GM21786 (cell line): ENCODE results near the gene TREH.
"Not testable (repeated sequence)": the region's sequence is repeated elsewhere in the genome, so short reads cannot be mapped to it uniquely, and the experiment has no call there.

Experiments used
- ATAC-seq: cut with Tn5 transposase; IDR thresholded peaks from one replicate; pipeline ENCODE4 v1.9.1; 2021; ENCODE audit not compliant: unreplicated experiment

The TREH gene

DNA sequence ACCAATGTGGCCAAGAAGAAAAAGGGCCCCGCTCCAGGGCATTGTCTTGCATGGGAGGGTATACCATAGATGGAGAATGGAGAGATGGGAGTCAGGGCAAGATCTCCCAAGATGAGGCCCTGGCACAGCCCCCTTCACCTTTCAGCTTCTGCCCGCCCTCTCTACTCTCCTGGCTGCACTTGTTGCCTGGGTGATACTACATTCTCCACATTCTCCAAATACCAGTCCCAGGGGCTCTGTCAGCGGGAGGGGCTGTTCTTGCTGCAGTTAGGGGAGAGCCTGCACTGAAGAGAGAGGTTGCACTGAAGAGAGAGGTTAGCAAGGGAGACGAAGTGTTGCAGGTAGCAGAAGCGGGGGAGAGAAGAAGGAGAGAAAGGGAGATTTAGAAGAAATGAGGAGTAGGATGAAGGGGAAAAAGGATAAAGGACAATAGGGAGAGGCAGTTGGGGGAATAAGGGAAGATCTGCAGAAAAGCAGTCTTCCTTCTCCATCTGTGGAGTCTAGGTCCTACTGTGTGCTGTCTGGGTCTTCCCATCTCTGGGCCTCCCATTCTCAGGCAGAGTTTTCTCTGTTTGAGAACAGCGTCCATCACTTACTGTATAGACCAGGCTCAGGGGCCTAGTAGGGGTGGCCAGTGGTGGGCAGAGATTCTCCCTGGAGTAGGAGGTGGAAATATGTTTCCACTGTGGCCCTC, 64.0 kb downstream of the TREH start:
- no peak for ATAC-seq

DNA sequence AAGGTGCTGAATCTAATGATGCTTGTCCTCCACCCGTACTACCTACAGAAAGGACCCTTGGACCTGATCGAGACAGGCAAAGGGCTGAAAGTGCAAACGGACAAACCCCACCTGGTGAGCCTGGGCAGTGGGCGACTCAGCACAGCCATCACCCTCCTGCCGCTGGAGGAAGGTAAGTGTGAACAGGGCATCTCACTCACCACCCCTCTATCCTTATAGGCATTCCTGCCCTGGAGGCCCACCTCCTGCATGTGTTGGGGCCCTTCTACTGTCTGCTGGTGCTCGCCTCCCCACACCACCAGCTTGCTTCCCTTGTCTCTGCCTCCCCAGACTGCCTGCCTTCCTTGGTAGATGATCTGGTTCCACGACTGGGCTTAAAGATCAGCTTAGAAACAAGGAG, 64.9 kb downstream of the TREH start:
- ATAC-seq: no peak

DNA sequence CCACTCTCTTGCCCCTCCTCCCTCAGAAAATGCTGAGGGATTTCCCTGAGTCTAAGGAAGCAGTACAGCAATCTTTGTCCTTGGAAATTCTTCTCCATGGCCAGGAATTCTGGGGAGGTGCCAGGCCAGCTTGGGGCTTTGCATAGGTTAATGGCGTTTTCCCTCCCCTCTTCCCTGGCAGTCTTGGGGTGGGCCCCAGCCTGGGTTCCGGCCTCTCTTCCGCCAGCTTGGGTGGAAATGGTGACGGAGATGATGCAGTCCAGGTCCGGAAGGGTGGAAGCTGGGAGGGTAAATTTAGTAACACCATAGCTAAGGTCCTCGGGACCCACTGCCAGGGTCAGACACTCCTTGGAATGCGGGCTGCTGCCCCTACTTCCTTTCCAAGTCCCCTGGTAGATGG, 67.1 kb downstream of the TREH start:
- no peak for ATAC-seq

- not testable (repeated sequence) for ATAC-seq
Measured at GRCh38 chr11:118611433-118611795, 68.0 kb downstream of the TREH start.

- peak; percentile 62 for ATAC-seq
Measured at GRCh38 chr11:118610773-118611432, 68.5 kb downstream of the TREH start.

DNA sequence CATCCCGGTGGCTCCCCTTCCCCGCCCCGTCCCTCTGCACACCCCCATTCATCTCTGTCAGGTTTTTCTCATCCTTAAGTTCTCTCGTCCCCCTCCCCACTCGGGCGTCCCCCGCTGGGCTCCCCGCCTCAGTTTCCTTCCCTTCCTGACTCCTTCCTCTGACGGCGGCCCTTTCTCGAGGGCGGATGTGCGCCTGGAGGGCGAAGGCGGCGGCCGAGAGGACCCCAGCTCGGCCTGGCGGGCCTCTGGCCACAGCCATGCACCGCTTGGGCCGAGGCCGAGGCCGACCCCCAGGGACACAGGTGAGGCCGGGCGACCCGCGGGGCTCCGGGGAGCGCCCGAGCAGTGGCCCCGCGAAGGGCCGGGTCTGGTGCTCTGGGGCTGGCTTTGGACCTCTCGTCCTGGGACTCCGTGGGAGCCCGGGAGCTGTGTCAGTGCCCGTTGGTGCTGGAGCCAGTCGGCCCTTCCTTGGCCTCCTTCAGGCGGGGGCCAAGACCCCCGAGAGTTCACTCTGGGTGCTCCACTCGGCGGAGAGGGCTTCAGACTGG, 69.2 kb downstream of the TREH start:
- no peak for ATAC-seq

DNA sequence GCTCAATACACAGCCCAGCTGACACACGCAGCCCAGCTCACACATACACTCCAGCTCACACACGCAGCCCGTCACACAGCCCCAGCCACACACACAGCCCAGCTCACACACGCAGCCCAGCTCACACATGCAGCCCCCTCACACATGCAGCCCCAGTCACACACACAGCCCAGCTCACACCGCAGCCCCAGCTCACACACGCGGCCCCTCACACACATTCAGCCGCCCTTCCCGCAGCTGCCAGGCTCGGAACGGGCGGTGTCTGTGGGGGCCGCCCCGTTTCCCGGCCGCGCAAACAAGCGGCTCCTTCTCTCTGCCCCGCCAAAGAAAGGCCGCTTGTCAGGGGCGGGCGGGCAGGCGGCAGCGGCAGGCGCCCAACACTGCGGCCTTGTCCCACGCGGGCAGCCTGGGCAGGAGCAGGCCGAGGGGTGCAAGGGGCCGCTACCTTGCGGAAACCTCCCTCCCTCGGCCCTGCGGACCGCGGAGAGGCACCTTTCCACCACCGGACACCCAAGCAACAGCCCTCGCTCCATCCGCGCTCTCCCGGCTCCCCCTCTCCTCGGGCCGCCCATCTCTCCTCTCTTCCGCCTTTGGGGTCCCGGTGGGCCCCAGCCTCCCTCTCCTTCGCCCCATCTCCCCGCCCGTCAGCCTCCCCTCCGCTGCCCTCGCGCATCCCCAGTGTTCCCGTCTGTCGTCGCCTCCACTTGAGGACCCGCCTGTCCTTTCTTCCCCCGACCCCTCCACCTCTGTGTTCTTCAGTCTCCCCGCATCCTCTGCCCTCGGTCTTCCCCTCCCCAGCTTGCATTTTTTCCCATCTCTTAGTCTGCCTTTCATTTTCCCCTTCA, 69.8 kb downstream of the TREH start:
- ATAC-seq: no peak

DNA sequence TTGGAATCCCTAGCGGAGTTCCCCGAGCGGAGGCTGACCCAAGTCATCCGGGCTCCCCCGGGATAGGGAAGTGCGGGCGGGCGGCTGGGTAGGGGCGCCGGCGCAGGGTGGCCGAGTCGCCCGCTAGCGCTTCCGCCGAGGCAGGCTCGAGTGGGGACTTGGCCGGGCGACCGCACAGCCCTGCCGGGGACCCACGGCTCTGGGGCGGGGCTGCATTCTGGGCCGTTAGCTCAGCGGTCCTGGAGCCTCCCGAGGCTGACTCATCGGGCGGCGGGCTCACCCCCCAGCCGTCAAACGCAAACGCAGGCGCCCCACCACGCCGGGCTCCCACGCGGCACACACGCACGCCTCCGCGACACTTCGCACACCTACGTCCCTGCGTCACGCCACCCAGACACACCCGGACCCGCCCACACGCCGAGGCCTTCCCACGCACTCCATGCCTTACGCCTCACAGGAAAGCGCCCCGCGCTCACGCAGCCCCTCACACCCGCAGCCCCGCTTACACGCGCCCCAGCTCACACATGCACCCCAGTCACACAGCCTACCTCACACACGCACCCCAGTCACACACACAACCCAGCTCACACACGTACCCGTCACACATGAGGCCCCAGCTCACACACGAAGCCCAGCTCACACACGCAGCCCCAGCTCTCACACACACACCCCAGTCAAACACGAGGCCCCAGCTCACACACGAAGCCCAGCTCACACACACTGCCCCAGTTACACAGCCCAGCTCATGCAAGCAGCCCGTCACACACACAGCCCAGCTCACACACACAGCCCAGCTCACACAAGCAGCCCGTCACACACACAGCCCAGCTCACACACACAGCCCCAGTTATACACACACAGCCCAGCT, 70.9 kb downstream of the TREH start:
- no peak for ATAC-seq

DNA sequence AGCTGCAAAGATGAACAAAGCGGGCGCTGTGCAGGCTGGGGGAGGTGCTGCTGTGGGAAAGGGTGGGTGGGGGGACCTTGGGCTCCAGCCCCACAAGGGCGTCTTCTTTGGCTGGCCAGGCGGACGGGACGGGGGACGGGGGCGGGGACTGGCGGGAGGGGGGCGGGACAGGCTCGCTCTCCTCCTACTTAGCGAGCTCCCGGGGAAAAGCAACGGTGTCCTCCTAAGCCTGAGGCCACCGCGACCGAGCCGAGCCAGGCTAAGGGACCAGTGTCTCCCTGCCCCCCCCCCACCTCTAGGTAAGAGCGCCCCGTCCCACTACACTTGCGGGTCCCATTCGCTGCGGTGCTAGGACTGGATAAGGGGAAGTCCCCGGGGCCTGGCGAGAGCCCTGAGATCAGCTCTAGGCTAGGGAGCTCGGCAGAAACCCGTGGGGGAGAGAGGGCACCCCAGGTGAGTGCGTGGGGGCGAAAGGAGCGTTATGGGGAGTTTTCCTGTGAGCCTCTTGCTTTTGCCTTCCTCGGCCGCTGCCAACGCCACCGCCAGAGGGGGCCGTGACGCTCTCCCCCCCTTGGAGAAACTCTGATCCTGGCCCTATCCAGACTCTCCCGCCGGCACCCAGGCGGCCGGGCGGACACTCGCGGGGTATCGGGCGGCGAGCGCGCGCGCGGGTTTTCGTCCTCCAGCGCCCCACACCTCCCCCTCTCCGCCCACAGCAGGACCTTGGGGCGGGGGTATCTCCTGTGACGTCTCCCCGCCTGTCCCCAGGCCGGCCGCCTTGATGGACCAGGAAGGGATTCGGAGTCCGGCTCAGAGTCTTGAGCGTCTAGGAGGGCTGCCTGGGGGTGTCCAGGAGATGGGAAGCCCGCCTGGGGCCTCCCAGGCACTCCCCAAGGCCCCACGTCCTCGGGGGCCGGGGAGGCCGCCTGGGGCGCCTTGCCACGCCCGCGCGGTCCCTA, 71.8 kb downstream of the TREH start, which contains the start of gene PHLDB1:
PHLDB1 (plus strand) TSS at position 215 of the 959 bp plus-strand sequence. CDS start 6,222 bp downstream, outside the sequence.
- ATAC-seq: no peak
